Measurements from ENCODE around the gene CTU2. TPM values are rescaled to one million over a fixed set of nuclear protein-coding genes. Genes with fewer than 3 reads are reported as not detected.

Gene CTU2
- polyA plus RNA-seq, 1 donor = 13.3 TPM

- DNase-seq = no peak
Observed at GRCh38 chr16:88732172-88732960, 26.1 kb downstream of the CTU2 start.

- no peak for DNase-seq
Observed at GRCh38 chr16:88732961-88733294, 26.6 kb downstream of the CTU2 start.

GRCh38 chr16:88733630-88734360 is 27.5 kb downstream of the CTU2 start:
- DNase-seq = no peak

- no peak for DNase-seq
Observed at GRCh38 chr16:88734361-88734728, 28.0 kb downstream of the CTU2 start.

- DNase-seq = no peak
Observed at GRCh38 chr16:88735121-88735520, 28.8 kb downstream of the CTU2 start.

- no peak for DNase-seq
Observed at GRCh38 chr16:88735616-88736015, 29.3 kb downstream of the CTU2 start.

GRCh38 chr16:88736088-88736487 is 29.8 kb downstream of the CTU2 start:
- DNase-seq = no peak

GRCh38 chr16:88736496-88736895 is 30.2 kb downstream of the CTU2 start:
- no peak for DNase-seq

GRCh38 chr16:88737298-88738150 is 31.2 kb downstream of the CTU2 start:
- peak; percentile 46 for DNase-seq

GRCh38 chr16:88738151-88739084 is 32.1 kb downstream of the CTU2 start:
- DNase-seq = no peak

- DNase-seq = no peak
Observed at GRCh38 chr16:88739139-88739976, 33.1 kb downstream of the CTU2 start.

- DNase-seq = no peak
Observed at GRCh38 chr16:88739977-88740726, 33.8 kb downstream of the CTU2 start.

GRCh38 chr16:88740727-88741055 is 34.4 kb downstream of the CTU2 start:
- DNase-seq = no peak

GRCh38 chr16:88741368-88741767 is 35.1 kb downstream of the CTU2 start:
- no peak for DNase-seq

GRCh38 chr16:88742896-88743605 is 36.7 kb downstream of the CTU2 start:
- DNase-seq = no peak

GRCh38 chr16:88743693-88744576 is 37.6 kb downstream of the CTU2 start:
- no peak for DNase-seq

GRCh38 chr16:88744577-88745521 is 38.5 kb downstream of the CTU2 start:
- DNase-seq = peak; percentile 46

- DNase-seq = peak; percentile 81
Observed at GRCh38 chr16:88746506-88746905, 40.2 kb downstream of the CTU2 start.

All from hindlimb muscle (tissue), 1 donor.